Measurements from ENCODE around the gene RPL7A. TPM values are rescaled to one million over a fixed set of nuclear protein-coding genes. Genes with fewer than 3 reads are reported as not detected.

Gene RPL7A
- total and polyA plus RNA-seq, 2 donors (not counting 3 experiments of a cell fraction or from before 2014, with no cell fraction given) = 2,112 to 2,329 TPM

- Histone ChIP-seq H3K79me2 (ENCODE audit: control insufficient read depth, insufficient read depth, low read length) (peaks cover 100% of the 10 kb centered on the region), H4K20me1 (replicated peaks; ENCODE audit: control insufficient read depth, extremely low read depth, insufficient read depth, low read length) (peaks cover 2% of the 10 kb centered on the region), H3K27me3 (ENCODE audit: control insufficient read depth in 2 of 2, insufficient read depth in 2 of 2, low read length in 2 of 2) (no peaks in the 10 kb centered on the region), H3K4me2 (ENCODE audit: insufficient read depth, low read length) (no peak overlapping the region), H2AFZ (ENCODE audit: low read depth, low read length) (no peak overlapping the region), H3K36me3 (ENCODE audit: control insufficient read depth in 2 of 2, extremely low read depth in 1 of 2, insufficient read depth in 2 of 2, low read length in 2 of 2) (peaks cover 11 to 44% of the 10 kb centered on the region in 2 experiments), H3K4me1 (ENCODE audit: control insufficient read depth, extremely low read depth, insufficient read depth, low read length) (peaks cover 20% of the 10 kb centered on the region), H3K9me3 (replicated peaks; ENCODE audit: control insufficient read depth, insufficient read depth, low read length) (no peaks in the 10 kb centered on the region), H3K9ac (replicated peaks; ENCODE audit: extremely low read depth, insufficient read depth, low read length) (no peak overlapping the region), H3K4me3 (replicated peaks in 1 of 3; ENCODE audit: insufficient read depth in 1 of 3, low read depth in 1 of 3, low read length in 3 of 3) (no peak overlapping the region), H3K9me1 (replicated peaks; ENCODE audit: control insufficient read depth, extremely low read depth, insufficient read depth, low read length) (no peaks in the 10 kb centered on the region), H3K27ac (ENCODE audit: insufficient read depth, low read depth, low read length) (no peak overlapping the region)
- no TSS peak for BruUV-seq (replicated peaks)
- ChIA-PET CTCF (no interaction called here), POLR2A (interaction anchor here (1.0 kb wide), 1 partner anchor 23 kb away, joined by 4 read pairs; the partner anchor contains the start of genes MED22 and RPL7A)
- dilution Hi-C loops (cut with MboI; ENCODE audit: extremely low pct_ligation_motif_present, low sequenced_read_pairs) (no loop called here), intact Hi-C loops (cut with micrococcal nuclease) (no loop called here)
- TF ChIP-seq MAX (IDR thresholded peaks at IDR 0.05; ENCODE audit: insufficient read depth, insufficient read length) = no peak
- TF ChIP-seq GATA2 (IDR thresholded peaks at IDR 0.05; ENCODE audit: insufficient read depth, insufficient read length, low read depth, low read length) = no peak
- no peak for TF ChIP-seq CTCF (IDR thresholded peaks at IDR 0.05; ENCODE audit: extremely low read depth in 1 of 2, insufficient read depth in 1 of 2, low read depth in 1 of 2, low read length in 2 of 2)
- no peak for TF ChIP-seq MYC (IDR thresholded peaks at IDR 0.05; ENCODE audit: low read depth, low read length)
- no peak for TF ChIP-seq POLR2A (IDR thresholded peaks at IDR 0.05; ENCODE audit: low read depth, low read length)
- no peak for TF ChIP-seq POLR2AphosphoS5 (IDR thresholded peaks at IDR 0.05; ENCODE audit: insufficient read depth, low read depth, low read length)
- no peak for TF ChIP-seq JUN (IDR thresholded peaks at IDR 0.05; ENCODE audit: borderline replicate concordance, insufficient read depth, insufficient read length, low read depth)
- no peak for TF ChIP-seq EZH2 (IDR thresholded peaks at IDR 0.05; ENCODE audit: borderline replicate concordance, low read depth, low read length, severe bottlenecking)
- no peak for TF ChIP-seq FOS (IDR thresholded peaks at IDR 0.05; ENCODE audit: borderline replicate concordance, insufficient read depth, low read length)
- DNase-seq (ENCODE audit: low read depth, low spot score) (no peak), FAIRE-seq (no peak)
Observed at GRCh38 chr9:133370685-133371084, 22.7 kb downstream of the RPL7A start.
